IMR-90 (cell line): ENCODE measurements around the gene ECPAS. TPM values are rescaled to one million over a fixed set of nuclear protein-coding genes. Genes with fewer than 3 reads are reported as not detected.

ENCODE experiments used
- ATAC-seq: fragments of 200-7000 bp; cut with Tn5 transposase; 2 replicates; pipeline ENCODE4 v1.9.1; 2020; ENCODE audit warnings: low read depth, mild to moderate bottlenecking, moderate library complexity
- BruUV-seq: library from RNA; stranded (reverse); fragments of 400-500 nt; replicated peaks from 2 replicates; lab custom pipeline; 2021; lab: Mats Ljungman, UMichigan
- CTCF ChIA-PET: fragments of 300-600 bp; formaldehyde crosslinking; extraction: SDS; loops from one replicate; lab custom pipeline; 2021; ENCODE audit warnings: antibody characterized with exemption; lab: Yijun Ruan, JAX
- POLR2A ChIA-PET: fragments of 300-600 bp; sonication (Branson Sonifier 250); formaldehyde crosslinking; loops from one replicate; lab custom pipeline; 2022; ENCODE audit warnings: antibody characterized with exemption; ENCODE audit not compliant: unreplicated experiment; lab: Charles Lee
- DNase-seq: peaks from one replicate; pipeline ENCODE4 v3.0.0; 2013
- H2AFZ ChIP-seq: replicated peaks from 2 replicates; pipeline ENCODE3; 2013; ENCODE audit warnings: low read length, mild to moderate bottlenecking; ENCODE audit not compliant: poor library complexity
- H2AK5ac ChIP-seq: 2 replicates; pipeline ENCODE4 v1.6.1; 2013; ENCODE audit warnings: low read depth, low read length, inconsistent platforms
- H2AK9ac ChIP-seq: replicated peaks from 2 replicates; pipeline ENCODE3; 2013; ENCODE audit warnings: mild to moderate bottlenecking, low read depth, low read length, moderate library complexity; ENCODE audit not compliant: poor library complexity
- H2BK120ac ChIP-seq: 2 replicates; pipeline ENCODE4 v1.6.1; 2013; ENCODE audit warnings: low read depth, low read length, inconsistent platforms
- H2BK15ac ChIP-seq: 3 replicates; pipeline ENCODE4 v1.6.1; 2013; ENCODE audit warnings: low read depth, low read length, inconsistent platforms
- H2BK20ac ChIP-seq: 2 replicates; pipeline ENCODE4 v1.6.1; 2013; ENCODE audit warnings: low read depth, mild to moderate bottlenecking, inconsistent platforms, low read length, moderate library complexity
- H2BK5ac ChIP-seq: 2 replicates; pipeline ENCODE4 v1.6.1; 2013; ENCODE audit warnings: mild to moderate bottlenecking, low read depth, low read length, inconsistent platforms; ENCODE audit not compliant: poor library complexity, severe bottlenecking
- H3K14ac ChIP-seq: replicated peaks from 2 replicates; pipeline ENCODE4 v1.6.1; 2013; ENCODE audit warnings: low read depth, low read length, inconsistent platforms
- H3K18ac ChIP-seq: 2 replicates; pipeline ENCODE4 v1.6.1; 2013; ENCODE audit warnings: low read depth, low read length, control low read depth
- H3K23ac ChIP-seq: 2 replicates; pipeline ENCODE4 v1.6.1; 2013; ENCODE audit warnings: low read depth, low read length, inconsistent platforms
- H3K27ac ChIP-seq: 2 replicates; pipeline ENCODE4 v1.5.1; 2013; ENCODE audit warnings: mild to moderate bottlenecking, control low read depth, low read length; ENCODE audit not compliant: insufficient read depth
- H3K27me3 ChIP-seq: 2 replicates; pipeline ENCODE4 v1.6.1; 2013; ENCODE audit warnings: low read length; ENCODE audit not compliant: control insufficient read depth, insufficient read depth
- H3K36me3 ChIP-seq: 2 replicates; pipeline ENCODE4 v1.6.1; 2013; ENCODE audit warnings: low read length, mixed read lengths; ENCODE audit not compliant: control insufficient read depth, insufficient read depth
- H3K4ac ChIP-seq: 2 replicates; pipeline ENCODE4 v1.6.1; 2013; ENCODE audit warnings: low read depth, low read length, inconsistent platforms
- H3K4me1 ChIP-seq: 2 replicates; pipeline ENCODE4 v1.6.1; 2013; ENCODE audit warnings: low read length, mixed read lengths; ENCODE audit not compliant: control insufficient read depth, insufficient read depth
- H3K4me2 ChIP-seq: 2 replicates; pipeline ENCODE4 v1.6.1; 2013; ENCODE audit warnings: low read depth, mild to moderate bottlenecking, control low read depth, low read length, moderate library complexity
- H3K4me3 ChIP-seq: 2 replicates; pipeline ENCODE4 v1.5.1; 2013; ENCODE audit warnings: low read depth, mild to moderate bottlenecking, control low read depth, low read length, moderate library complexity; ENCODE audit not compliant: insufficient read depth
- H3K56ac ChIP-seq: 2 replicates; pipeline ENCODE4 v1.6.1; 2013; ENCODE audit warnings: low read length, inconsistent platforms; ENCODE audit not compliant: insufficient read depth; ENCODE audit errors: extremely low read depth
- H3K79me1 ChIP-seq, 2 experiments: 2 replicates each; pipeline ENCODE4 v1.6.1; 2013; ENCODE audit warnings: low read length in 2 of 2, inconsistent platforms in 1 of 2, low read depth in 1 of 2
- H3K9ac ChIP-seq: 2 replicates; pipeline ENCODE4 v1.6.1; 2013; ENCODE audit warnings: low read depth, low read length, control low read depth
- H3K9me1 ChIP-seq: 2 replicates; pipeline ENCODE4 v1.6.1; 2013; ENCODE audit warnings: low read length, inconsistent platforms; ENCODE audit not compliant: insufficient read depth
- H3K9me3 ChIP-seq: 2 replicates; pipeline ENCODE4 v1.6.1; 2013; ENCODE audit warnings: low read length; ENCODE audit not compliant: control insufficient read depth, insufficient read depth
- H4K20me1 ChIP-seq: 2 replicates; pipeline ENCODE4 v1.6.1; 2013; ENCODE audit warnings: low read length, inconsistent platforms; ENCODE audit not compliant: insufficient read depth
- H4K5ac ChIP-seq: 2 replicates; pipeline ENCODE4 v1.6.1; 2013; ENCODE audit warnings: mild to moderate bottlenecking, low read depth, low read length, control low read depth
- H4K8ac ChIP-seq, 2 experiments: 2 replicates each; pipeline ENCODE4 v1.6.1; 2013; ENCODE audit warnings: low read depth in 2 of 2, low read length in 2 of 2, control low read depth in 1 of 2, inconsistent platforms in 1 of 2
- H4K91ac ChIP-seq: 2 replicates; pipeline ENCODE4 v1.6.1; 2013; ENCODE audit warnings: low read depth, low read length, inconsistent platforms; ENCODE audit not compliant: insufficient read depth
- BHLHE40 ChIP-seq: fragments of 150-350 bp; IDR thresholded peaks from 2 replicates; pipeline ENCODE4 v1.6.1; 2016; ENCODE audit warnings: mild to moderate bottlenecking, low read depth, low read length
- CEBPB ChIP-seq: IDR thresholded peaks from 2 replicates; pipeline ENCODE4 v1.6.1; 2012; ENCODE audit warnings: low read depth, low read length, improper control_type of control experiment
- CHD1 ChIP-seq: IDR thresholded peaks from 2 replicates; pipeline ENCODE4 v1.6.1; 2012; ENCODE audit warnings: low read depth, low read length, improper control_type of control experiment
- FOS ChIP-seq: fragments of 150-350 bp; IDR thresholded peaks from 2 replicates; pipeline ENCODE4 v1.6.1; 2016; ENCODE audit warnings: low read depth, low read length
- MAFK ChIP-seq: IDR thresholded peaks from 2 replicates; pipeline ENCODE4 v1.6.1; 2012; ENCODE audit warnings: low read depth, low read length, improper control_type of control experiment
- MAZ ChIP-seq: IDR thresholded peaks from 2 replicates; pipeline ENCODE4 v1.6.1; 2012; ENCODE audit warnings: low read depth, mild to moderate bottlenecking, low read length, improper control_type of control experiment, moderate library complexity, borderline replicate concordance
- MXI1 ChIP-seq: IDR thresholded peaks from 2 replicates; pipeline ENCODE4 v1.6.1; 2012; ENCODE audit warnings: low read depth, mild to moderate bottlenecking, low read length, moderate library complexity, borderline replicate concordance
- NFE2L2 ChIP-seq: fragments of 150-350 bp; IDR thresholded peaks from 2 replicates; pipeline ENCODE4 v1.6.1; 2016; ENCODE audit warnings: low read depth, mild to moderate bottlenecking, low read length
- POLR2A ChIP-seq: IDR thresholded peaks from 2 replicates; pipeline ENCODE4 v1.6.1; 2012; ENCODE audit warnings: mild to moderate bottlenecking, low read depth, low read length
- RAD21 ChIP-seq: IDR thresholded peaks from 2 replicates; pipeline ENCODE4 v1.6.1; 2012; ENCODE audit warnings: low read length, improper control_type of control experiment
- RCOR1 ChIP-seq: IDR thresholded peaks from 2 replicates; pipeline ENCODE4 v1.6.1; 2012; ENCODE audit warnings: mild to moderate bottlenecking, low read length, improper control_type of control experiment; ENCODE audit not compliant: insufficient replicate concordance
- RFX5 ChIP-seq: IDR thresholded peaks from 2 replicates; pipeline ENCODE4 v1.8.0; 2012; ENCODE audit warnings: low read depth, mild to moderate bottlenecking, low read length, moderate library complexity
- SMC3 ChIP-seq: fragments of 150-350 bp; IDR thresholded peaks from 2 replicates; pipeline ENCODE4 v1.6.1; 2016; ENCODE audit warnings: low read depth, mild to moderate bottlenecking, antibody characterized with exemption, low read length, moderate library complexity
- WGBS, 2 experiments: methylation state at CpG; one replicate each; pipeline versions ENCODE4 v1.1.5 to v1.1.7; 2013; ENCODE audit warnings: missing lambda C conversion rate in 2 of 2; ENCODE audit not compliant: insufficient read length in 1 of 2; ENCODE audit errors: extremely low coverage in 2 of 2; 5-methylcytosine and 5-hydroxymethylcytosine counted together
- dilution Hi-C: fragments of 300-500 bp; cut with HindIII; formaldehyde crosslinking; loops from one replicate; pipeline ENCODE4 v1.14.3; 2018; ENCODE audit warnings: low sequenced_read_pairs; ENCODE audit not compliant: unreplicated experiment
- in situ Hi-C: fragments of 300-500 bp; cut with MboI; formaldehyde crosslinking; loops from 3 replicates; pipeline ENCODE4 v1.14.3; 2019; ENCODE audit warnings: low sequenced_read_pairs, inconsistent platforms, mixed read lengths
- intact Hi-C: fragments of 100-400 bp; cut with micrococcal nuclease; formaldehyde crosslinking; loops from 2 replicates; pipeline ENCODE4 v1.10.0; 2022
- polyA plus RNA-seq, 3 experiments: library from polyadenylated mRNA; depleted of rRNA; stranded (reverse); fragments of >200 nt; gene quantifications; 2 replicates each; pipeline ENCODE4 v1.2.3, GENCODE V29; 2012; ENCODE audit warnings: low replicate concordance in 1 of 3
- total RNA-seq: library from RNA; depleted of rRNA; stranded (reverse); fragments of >200 nt; gene quantifications from 2 replicates; pipeline ENCODE4 v1.2.3, GENCODE V29; 2012
- TF ChIP-seq, protein P1 (sequence below): fragments of 150-350 bp; IDR thresholded peaks from 2 replicates; pipeline ENCODE4 v1.6.1; 2017; ENCODE audit warnings: mild to moderate bottlenecking, antibody characterized with exemption, low read length, low read depth
- TF ChIP-seq, protein P2 (sequence below): fragments of 150-350 bp; IDR thresholded peaks from 2 replicates; pipeline ENCODE4 v1.6.1; 2016; ENCODE audit warnings: low read depth, mild to moderate bottlenecking, low read length, moderate library complexity, borderline replicate concordance
- TF ChIP-seq, protein P3 (sequence below): conservative IDR thresholded peaks from 2 replicates; pipeline ENCODE4 v1.5.1; 2012; ENCODE audit warnings: mild to moderate bottlenecking, low read depth, low read length, improper control_type of control experiment

Gene ECPAS
- total and polyA plus RNA-seq, 2 of the 4 experiments (the other 2 are of a cell fraction): 20.1 to 54.8 TPM

DNA sequence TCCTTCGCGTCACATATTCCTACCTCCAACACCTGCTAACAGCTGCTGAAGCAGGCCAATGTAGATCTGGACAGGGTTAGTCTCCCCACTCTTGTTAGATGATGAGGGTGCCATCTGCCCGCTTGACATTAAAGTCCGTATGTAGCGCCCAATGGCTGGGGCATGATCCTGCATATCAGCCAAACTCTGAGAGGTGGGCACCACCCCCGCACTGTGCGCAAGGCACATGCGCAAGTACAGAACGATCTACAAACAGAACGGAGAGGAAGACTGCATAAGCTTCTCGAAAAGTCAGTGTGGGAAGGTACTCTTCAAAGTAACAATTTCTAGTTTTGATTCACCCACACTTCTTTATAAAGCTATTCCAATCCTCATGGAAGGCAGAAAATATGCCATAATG is 69.8 kb downstream of the ECPAS start:
- Histone ChIP-seq H2AFZ (no peak overlapping the region), H3K36me3 (peaks cover 36% of the 10 kb centered on the region), H3K9ac (no peak overlapping the region), H2AK9ac (no peak overlapping the region), H3K9me3 (no peaks in the 10 kb centered on the region), H3K4me1 (no peaks in the 10 kb centered on the region), H4K20me1 (no peaks in the 10 kb centered on the region), H4K5ac (no peak overlapping the region), H3K4me3 (no peak overlapping the region), H3K56ac (no peak overlapping the region), H2AK5ac (no peak overlapping the region), H2BK5ac (no peak overlapping the region), H3K27me3 (no peaks in the 10 kb centered on the region), H3K79me1 (peaks cover 0 to 3% of the 10 kb centered on the region in 2 experiments; a peak in 3 of 4 replicates), H3K23ac (no peak overlapping the region), H3K14ac (no peak overlapping the region), H3K9me1 (0 out of 2 replicates have a peak, but pooled peaks cover 2% of the 10 kb centered on the region), H3K27ac (no peak overlapping the region), H2BK20ac (no peak overlapping the region), H3K4me2 (no peak overlapping the region), H3K18ac (no peak overlapping the region), H2BK15ac (no peak overlapping the region), H4K91ac (no peak overlapping the region), H4K8ac (no peak overlapping the region), H2BK120ac (no peak overlapping the region), H3K4ac (no peak overlapping the region)
- TF ChIP-seq FOS (no peak), POLR2A (no peak), CHD1 (no peak), NFE2L2 (no peak), CEBPB (no peak), SMC3 (no peak), MXI1 (no peak), RCOR1 (no peak), BHLHE40 (no peak), MAZ (no peak), RAD21 (no peak), RFX5 (no peak), MAFK (no peak)
- TF ChIP-seq, protein P1, sequence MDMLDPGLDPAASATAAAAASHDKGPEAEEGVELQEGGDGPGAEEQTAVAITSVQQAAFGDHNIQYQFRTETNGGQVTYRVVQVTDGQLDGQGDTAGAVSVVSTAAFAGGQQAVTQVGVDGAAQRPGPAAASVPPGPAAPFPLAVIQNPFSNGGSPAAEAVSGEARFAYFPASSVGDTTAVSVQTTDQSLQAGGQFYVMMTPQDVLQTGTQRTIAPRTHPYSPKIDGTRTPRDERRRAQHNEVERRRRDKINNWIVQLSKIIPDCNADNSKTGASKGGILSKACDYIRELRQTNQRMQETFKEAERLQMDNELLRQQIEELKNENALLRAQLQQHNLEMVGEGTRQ: no peak
- TF ChIP-seq, protein P2, sequence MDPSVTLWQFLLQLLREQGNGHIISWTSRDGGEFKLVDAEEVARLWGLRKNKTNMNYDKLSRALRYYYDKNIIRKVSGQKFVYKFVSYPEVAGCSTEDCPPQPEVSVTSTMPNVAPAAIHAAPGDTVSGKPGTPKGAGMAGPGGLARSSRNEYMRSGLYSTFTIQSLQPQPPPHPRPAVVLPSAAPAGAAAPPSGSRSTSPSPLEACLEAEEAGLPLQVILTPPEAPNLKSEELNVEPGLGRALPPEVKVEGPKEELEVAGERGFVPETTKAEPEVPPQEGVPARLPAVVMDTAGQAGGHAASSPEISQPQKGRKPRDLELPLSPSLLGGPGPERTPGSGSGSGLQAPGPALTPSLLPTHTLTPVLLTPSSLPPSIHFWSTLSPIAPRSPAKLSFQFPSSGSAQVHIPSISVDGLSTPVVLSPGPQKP: no peak
- TF ChIP-seq, protein P3, sequence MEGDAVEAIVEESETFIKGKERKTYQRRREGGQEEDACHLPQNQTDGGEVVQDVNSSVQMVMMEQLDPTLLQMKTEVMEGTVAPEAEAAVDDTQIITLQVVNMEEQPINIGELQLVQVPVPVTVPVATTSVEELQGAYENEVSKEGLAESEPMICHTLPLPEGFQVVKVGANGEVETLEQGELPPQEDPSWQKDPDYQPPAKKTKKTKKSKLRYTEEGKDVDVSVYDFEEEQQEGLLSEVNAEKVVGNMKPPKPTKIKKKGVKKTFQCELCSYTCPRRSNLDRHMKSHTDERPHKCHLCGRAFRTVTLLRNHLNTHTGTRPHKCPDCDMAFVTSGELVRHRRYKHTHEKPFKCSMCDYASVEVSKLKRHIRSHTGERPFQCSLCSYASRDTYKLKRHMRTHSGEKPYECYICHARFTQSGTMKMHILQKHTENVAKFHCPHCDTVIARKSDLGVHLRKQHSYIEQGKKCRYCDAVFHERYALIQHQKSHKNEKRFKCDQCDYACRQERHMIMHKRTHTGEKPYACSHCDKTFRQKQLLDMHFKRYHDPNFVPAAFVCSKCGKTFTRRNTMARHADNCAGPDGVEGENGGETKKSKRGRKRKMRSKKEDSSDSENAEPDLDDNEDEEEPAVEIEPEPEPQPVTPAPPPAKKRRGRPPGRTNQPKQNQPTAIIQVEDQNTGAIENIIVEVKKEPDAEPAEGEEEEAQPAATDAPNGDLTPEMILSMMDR: no peak
- BruUV-seq: no TSS peak
- 96% methylated on average over 5 of the region's 11 CpGs; no CpG with 5 or more reads in 1 of the 2 experiments for WGBS, 2 experiments
- POLR2A ChIA-PET: no interaction called here
- ATAC-seq (no peak), DNase-seq (no peak)
- intact Hi-C loops (no loop called here), in situ Hi-C loops (no loop called here), dilution Hi-C loops (no loop called here)
- CTCF ChIA-PET: no interaction called here
